Effector CD8-positive, alpha-beta T cell (primary cell): ENCODE data around the gene NPHP1.
"Not testable (repeated sequence)": the region's sequence is repeated elsewhere in the genome, so short reads cannot be mapped to it uniquely, and the experiment has no call there.

Experiments
- DNase-seq: peaks from one replicate; lab custom pipeline; 2025; lab: John Stamatoyannopoulos, UW

The NPHP1 gene

DNA sequence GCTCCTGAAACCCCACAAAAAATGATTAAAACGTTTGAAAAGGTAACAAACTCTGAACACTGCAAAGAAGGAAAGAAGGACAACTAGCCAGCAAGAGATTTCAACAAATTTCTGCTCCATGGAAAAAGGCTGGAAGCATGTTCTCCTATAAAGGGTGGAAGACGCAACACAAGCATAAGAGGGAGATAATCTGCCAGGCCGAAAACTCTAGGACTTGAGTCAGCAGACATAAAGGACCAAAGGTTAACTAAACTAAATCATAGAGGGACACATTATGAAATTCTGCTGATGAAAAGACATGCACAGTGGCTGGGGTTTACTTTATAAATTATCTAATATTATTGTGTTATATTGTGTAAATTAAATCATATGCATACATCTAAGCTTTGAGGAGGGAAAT lies 6.8 kb downstream of the NPHP1 start:
- DNase-seq: no peak

- no peak for DNase-seq
These were observed 7.4 kb downstream of the NPHP1 start for GRCh38 chr2:110197452-110197851.

GRCh38 chr2:110190169-110190568 lies 14.6 kb downstream of the NPHP1 start:
- not testable (repeated sequence) for DNase-seq

GRCh38 chr2:110182449-110182848 lies 22.4 kb downstream of the NPHP1 start:
- no peak for DNase-seq

DNA sequence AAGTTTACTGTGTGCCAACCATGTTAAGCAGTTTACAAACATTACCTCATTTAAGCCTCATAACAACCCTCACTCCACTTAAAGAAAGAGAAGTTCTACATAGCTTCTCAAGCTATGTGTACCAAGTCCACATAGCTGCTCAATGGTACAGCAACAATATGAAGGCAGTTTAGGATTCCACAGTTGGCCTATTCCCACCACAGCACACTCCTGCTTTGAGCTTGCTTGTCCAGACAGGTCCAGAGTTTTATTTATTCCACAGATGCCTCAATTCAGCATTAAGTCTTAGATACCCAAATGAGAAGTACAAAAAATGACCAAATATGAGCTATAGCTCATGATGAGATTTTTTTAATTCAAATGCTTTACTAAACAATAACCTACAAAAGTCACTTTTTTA lies 24.8 kb downstream of the NPHP1 start:
- no peak for DNase-seq

DNA sequence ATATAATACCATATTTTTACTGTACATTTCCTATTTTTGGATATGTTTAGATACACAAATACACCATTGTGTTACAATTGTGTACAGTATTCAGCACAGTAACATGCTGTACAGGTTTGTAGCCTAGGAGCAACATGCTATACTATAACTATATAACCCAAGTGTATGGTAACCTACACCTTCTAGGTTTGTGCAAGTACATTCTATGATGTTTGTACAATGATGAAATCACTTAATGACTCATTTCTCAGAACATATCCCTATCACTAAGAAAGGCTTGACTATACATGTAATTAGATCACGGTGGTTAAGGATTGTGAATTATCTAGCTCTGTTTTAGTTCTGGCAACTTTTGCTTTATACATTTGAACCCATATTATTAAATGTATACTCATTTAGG lies 31.3 kb downstream of the NPHP1 start:
- DNase-seq: no peak

GRCh38 chr2:110172506-110172905 lies 32.3 kb downstream of the NPHP1 start:
- DNase-seq: no peak

- no peak for DNase-seq
These were observed 34.7 kb downstream of the NPHP1 start for GRCh38 chr2:110170102-110170501.

- DNase-seq: no peak
These were observed 37.4 kb downstream of the NPHP1 start for GRCh38 chr2:110167326-110168000.

DNA sequence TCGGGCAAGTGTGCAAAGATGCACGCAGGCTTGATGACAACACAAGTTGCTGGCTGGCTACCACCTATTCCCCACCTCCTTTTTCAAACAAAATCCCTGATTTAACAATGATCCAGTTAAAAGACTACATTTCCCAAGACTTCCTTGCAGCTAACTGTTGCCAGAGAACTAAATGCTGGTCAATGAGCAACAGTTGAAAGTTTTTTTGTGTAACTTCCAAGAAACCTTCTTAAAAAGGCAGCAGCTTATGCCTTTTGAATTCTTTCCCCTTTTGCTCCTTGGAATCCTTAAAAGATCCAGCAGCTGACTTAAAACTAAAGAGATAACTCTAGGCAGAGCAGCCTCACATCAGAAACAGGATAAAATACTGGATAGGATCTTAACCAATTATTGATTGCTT lies 38.5 kb downstream of the NPHP1 start:
- DNase-seq: no peak

DNA sequence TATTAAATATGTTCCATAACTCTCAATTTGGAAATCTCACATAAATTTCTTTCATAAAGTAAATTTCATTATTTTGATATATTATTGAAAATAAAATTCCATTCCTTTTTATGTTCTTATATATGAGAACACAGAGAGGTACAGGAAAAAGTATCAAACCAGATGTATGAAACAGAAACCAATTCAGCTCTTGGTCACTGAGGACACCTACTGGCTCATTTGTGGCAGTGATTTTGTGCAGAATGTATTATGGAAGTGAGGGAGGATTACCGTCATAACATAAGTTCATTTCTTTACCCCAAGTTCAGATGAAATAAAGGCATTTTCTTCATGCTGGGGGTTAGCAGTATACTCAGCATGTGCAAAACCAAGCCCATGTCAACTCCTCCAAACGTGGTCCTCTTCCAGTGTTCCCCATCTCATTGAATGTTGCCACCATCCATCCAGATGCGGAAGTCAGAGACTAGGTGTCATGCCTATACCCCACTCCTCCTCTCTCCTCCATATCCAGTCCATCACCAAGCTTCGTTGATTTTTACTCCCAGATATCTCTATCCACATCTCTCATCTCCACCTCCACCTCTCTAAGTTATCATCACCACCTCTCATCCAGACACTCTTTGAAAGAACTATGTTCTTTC lies 47.5 kb downstream of the NPHP1 start:
- DNase-seq: no peak

GRCh38 chr2:110154828-110155227 lies 50.0 kb downstream of the NPHP1 start:
- not testable (repeated sequence) for DNase-seq

- not testable (repeated sequence) for DNase-seq
These were observed 50.6 kb downstream of the NPHP1 start for GRCh38 chr2:110154188-110154587.

DNA sequence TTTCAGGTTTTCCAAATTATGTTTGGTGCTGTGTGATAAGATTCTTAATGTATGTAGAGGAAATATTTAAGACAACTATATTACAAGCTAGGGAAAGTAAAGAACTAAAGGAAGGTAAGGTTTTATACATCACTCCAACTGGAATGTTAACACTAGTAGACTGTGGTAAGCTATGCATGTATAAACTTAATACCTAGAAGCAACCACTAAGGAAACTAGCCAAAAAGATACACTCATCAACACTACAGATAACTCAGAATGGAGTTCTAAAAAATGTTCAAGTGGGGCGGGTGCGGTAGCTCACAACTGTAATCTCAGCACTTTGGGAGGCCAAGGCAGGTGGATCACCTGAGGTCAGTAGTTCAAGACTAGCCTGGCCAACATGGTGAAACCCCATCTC lies 51.4 kb downstream of the NPHP1 start:
- DNase-seq: no peak

DNA sequence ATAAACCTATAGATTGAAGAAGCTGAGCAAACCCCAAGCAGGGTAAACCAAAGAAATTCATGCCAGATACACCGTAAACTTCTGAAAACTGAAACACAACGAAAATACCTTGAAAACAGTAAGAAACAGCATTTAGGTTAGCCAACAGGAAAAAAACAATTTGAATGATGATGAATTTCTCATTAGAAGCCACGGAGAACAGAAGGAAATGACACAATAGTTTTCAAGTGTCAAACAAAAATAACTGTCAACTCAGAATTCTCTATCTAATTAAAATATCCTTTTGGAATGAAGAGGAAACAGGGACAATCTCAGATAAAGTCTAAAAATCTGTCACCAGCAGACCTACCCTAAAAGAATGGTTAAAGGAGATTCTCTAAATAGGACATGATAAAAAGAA lies 51.9 kb downstream of the NPHP1 start:
- no peak for DNase-seq

GRCh38 chr2:110149330-110150220 lies 55.2 kb downstream of the NPHP1 start:
- DNase-seq: no peak

DNA sequence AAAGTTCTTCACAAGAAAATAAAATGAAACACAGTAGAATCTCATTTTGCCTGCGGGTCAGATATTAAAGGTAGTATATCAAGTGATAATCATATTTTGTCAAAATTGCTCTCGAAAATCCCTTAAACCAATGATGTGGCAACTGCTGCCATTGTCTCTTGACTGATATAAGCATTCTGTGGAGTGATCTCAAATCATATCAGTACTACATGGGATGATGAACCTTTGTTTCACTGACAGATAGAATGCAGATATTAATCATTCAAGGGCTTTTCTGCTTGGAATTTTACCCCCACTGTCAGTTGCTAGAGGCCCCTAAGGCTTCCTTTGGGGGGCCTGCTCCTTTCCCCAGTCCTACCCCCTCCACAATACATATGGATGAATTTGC lies 57.9 kb downstream of the NPHP1 start:
- no peak for DNase-seq

GRCh38 chr2:110146183-110146944 lies 58.4 kb downstream of the NPHP1 start:
- DNase-seq: no peak

GRCh38 chr2:110143982-110144381 lies 60.8 kb downstream of the NPHP1 start:
- DNase-seq: no peak

GRCh38 chr2:110140401-110140800 lies 64.4 kb downstream of the NPHP1 start:
- no peak for DNase-seq

DNA sequence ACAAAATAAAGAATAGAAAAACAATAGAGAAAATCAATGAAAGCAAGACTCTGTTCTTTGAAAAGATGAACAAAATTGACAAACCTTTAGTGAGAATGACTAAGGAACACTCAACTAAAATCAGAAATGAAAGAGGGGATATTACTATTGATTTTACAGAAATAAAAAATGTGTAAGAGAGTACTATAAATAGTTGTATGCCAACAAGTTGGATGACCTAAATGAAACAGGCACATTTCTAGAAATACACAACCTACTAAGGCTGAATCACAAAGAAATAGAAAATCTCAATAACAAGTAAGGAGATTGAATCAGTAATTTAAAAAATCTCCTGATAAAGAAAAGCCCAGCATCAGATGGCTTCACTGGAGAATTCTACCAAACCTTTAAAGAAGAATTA lies 70.8 kb downstream of the NPHP1 start:
- no peak for DNase-seq

DNA sequence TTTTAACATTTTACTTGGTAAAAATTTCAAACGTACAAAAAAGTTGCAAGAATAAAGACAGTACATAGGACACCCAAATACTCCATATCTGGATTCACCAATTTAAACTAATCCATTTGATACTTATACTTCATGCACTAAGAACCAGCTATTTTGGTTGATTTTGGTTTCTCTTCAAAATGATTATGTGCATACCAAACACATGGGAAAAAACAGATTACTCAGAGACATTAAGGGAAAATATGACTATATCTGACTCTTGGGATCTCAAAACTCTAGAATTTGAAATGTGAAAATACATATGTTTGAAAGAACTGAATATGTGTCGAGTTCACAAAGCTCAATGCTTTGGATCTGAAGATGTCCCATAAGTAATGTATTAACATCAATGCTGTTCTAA lies 73.6 kb downstream of the NPHP1 start:
- no peak for DNase-seq
